NCI-H2171 (cell line): ENCODE data around the gene BTBD19.
"Not testable (repeated sequence)": the region's sequence is repeated elsewhere in the genome, so short reads cannot be mapped to it uniquely, and the experiment has no call there.

ENCODE experiments used
- DNase-seq: peaks from one replicate; lab custom pipeline; 2025; lab: John Stamatoyannopoulos, UW

BTBD19 gene

DNA sequence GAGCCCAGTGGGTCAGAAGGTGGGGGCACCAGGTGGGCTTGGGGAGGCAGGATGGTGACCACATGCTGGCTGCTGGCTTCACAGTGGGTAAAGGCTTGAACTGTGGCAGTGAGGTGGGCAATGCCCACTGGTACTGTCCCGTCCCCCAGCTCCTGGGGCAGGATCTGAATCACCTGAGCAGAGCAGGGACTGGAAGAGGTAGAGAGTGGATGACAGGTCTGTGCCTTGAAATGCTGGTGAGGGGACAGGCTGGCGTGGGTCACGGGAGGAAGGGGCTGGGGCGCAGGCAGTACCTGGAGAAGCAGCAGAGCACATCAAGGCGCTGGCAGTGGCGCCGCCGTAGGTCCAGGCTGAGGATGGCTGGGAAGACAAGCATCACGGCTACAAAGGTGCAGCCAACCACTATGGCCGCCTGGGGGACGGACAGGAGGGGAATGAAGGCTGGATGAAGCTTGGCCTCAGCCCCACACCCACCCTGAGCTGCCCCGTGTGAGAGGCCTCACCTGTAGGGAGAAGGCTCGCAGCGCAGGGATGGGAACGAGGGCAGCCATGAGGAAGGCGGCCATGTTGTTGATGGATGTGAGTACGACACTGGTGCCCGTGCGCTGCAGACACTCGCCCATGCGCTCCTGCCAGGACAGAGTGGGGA lies 19.8 kb downstream of the BTBD19 start:
- DNase-seq: no peak

DNA sequence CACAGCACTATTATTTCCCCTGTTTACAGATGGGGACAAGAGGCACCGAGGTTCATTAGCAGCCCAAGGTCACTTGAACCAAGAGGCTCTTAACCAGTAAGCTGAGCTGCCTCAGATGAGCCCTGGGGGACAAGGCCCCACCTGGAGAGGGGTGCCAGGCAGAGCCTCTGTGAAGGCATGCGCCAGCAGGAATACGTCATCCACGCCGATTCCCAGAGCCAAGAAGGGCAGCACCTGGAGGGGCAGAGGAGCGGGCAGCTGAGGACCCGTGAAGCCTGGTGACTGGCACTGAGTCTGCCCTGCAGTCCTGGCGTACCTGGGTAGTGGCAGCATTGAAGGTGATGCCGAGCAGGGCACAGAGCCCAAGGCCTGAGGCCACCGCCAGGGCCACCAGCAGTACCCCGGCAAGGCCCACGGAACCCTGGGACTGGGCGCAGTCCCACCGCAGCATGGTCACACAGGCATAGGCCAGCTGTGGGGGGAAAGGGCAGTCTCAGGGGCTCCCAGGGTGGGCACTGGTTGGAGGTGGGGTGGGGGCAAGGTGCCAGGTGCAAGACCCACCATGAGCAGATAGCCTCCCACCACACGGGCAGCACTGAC lies 20.6 kb downstream of the BTBD19 start:
- no peak for DNase-seq

- DNase-seq: no peak
Observed at GRCh38 chr1:44829506-44830384, 21.4 kb downstream of the BTBD19 start.

GRCh38 chr1:44830900-44831304 lies 22.6 kb downstream of the BTBD19 start:
- DNase-seq: no peak

DNA sequence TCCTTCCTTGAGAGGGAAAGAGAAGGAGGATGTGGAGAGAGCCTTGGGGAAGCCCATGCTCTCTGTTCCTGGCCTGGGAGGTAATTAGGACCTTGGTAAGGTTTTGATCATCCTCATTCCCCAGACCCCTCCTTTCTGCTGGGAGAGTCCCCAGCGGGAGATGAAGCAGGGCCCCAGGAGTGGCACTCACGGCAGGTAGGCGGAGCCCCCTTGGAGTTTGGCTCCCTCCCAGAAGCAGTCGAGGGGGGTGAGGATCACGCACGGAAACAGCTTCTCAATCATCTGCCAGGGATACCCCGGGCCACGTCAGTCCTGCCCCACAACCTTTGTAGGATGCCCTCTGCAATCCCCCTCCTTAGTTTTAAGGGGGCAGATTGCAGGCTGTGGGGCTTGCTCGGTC lies 23.2 kb downstream of the BTBD19 start:
- DNase-seq: peak; percentile 36

- DNase-seq: no peak
Observed at GRCh38 chr1:44832056-44832705, 23.9 kb downstream of the BTBD19 start.

GRCh38 chr1:44834328-44834727 lies 26.0 kb downstream of the BTBD19 start:
- no peak for DNase-seq

GRCh38 chr1:44835738-44836675 lies 27.7 kb downstream of the BTBD19 start:
- peak; percentile 68 for DNase-seq

GRCh38 chr1:44838294-44838693 lies 30.0 kb downstream of the BTBD19 start:
- DNase-seq: not testable (repeated sequence)

DNA sequence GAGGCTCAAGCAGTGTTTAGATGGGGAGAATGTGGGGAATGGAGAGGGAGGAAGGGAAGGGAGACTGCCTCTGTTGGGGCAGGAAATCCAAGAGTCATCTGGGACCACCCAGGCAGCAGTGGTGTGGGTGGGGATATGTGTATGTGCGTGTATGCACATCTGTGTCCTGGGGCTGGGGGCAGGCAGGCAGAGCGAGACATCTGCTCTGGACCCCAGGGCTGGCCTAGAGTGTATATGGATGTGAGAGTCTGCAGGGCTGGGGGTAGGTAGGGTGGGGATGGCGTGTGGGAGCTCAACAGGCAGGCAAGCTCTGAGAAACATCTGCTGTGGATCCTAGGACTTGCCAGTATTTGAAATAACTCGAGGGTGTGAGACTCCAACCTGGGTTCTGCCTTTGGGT lies 31.3 kb downstream of the BTBD19 start:
- DNase-seq: no peak

DNA sequence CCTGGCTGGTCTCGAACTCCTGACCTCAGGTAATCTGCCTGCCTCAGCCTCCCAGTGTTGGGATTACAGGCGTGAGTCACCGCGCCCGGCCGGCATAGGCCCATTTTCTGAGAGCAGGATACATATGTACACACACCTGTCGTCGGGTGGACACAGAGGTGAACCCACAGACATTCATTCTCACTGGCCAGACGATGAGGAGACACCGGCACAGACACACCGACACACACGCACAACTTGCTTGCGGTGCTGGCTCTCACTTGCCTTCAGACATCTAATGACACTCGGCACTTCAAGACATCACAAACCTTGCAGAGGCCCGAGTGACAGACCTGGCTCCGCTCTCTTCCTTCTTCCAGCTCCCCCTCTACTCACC lies 34.2 kb downstream of the BTBD19 start:
- DNase-seq: no peak

DNA sequence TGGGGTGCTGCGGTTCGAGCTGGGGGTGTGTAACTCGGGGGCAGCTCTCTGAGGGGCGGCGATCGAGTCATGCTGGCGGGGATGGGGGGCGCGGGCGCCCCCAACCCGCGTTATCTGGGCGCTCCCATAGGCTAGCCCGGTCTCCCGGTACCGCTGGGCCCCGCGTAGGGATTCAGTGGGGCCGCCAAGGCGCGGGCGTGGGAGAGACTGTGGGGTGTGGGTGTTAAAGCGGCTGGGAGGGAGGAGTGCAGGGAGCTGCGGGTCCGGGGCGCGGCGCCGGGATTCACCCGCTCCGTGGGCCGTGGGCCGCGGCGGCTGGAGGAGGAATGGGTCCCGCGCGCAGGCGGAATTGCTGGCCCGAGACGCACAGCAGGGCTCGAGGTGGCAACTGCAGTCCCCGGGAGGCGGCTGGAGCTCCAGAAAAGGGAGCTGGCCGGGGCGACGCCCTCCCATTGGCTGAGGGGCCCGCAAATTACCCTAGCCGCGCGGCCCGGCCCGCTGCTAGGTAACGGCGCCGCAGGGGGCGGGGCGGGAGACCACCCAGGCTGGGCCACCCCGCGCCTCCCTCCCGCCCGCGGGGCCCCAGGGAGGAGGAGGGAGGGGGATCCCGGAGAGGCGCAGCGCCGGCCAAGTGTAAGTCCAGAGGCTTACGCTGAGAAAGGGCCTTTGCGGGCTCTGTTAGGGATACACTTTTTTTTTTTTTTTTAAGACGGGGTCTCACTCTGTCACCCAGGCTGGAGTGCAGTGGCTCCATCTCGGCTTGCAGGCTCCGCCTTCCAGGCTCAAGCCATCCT lies 34.7 kb downstream of the BTBD19 start, which contains the start of gene PTCH2:
TSS of gene PTCH2 (minus strand) at position 392 of the 794 bp plus-strand sequence. CDS start at position 71, 321 bp downstream.
- DNase-seq: peak; percentile 91

DNA sequence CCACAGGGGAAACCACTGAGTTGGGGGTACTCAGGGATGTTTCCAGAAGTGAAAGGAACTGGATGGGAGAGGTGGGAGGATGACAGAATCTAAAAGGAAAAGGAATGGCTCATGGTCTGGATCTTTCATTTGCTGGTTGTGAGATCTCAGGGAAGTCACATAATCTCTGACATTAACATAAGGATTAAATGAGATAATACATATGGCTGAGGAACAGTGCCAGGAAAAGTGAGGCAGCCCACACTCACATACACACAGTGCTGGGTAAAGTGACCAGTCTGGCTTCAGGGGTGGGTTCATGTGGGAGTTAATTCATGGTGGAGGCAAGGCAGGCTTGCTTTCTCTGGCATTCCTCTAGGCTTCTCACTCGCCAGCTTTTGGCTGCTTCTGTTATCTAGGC lies 38.7 kb downstream of the BTBD19 start:
- no peak for DNase-seq

DNA sequence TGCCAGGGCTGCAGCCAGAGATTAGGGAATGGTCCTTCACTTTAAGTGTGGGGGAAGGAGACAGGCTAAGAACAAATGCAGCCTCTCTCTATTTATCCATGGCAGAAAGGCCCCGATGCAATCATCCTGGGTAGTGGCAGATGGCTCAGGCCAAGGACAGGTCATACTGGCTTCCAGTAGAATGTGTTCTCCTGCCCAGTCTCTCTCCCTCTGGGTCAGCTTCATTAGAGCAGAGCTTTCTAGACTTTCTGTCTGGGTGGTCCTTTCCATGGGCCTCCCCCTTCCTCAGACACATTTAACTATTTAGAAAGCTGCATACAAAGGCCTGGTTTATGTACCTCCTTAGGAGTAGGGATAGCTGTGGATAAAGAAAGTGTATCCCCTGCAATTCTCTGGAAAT lies 39.5 kb downstream of the BTBD19 start:
- no peak for DNase-seq

DNA sequence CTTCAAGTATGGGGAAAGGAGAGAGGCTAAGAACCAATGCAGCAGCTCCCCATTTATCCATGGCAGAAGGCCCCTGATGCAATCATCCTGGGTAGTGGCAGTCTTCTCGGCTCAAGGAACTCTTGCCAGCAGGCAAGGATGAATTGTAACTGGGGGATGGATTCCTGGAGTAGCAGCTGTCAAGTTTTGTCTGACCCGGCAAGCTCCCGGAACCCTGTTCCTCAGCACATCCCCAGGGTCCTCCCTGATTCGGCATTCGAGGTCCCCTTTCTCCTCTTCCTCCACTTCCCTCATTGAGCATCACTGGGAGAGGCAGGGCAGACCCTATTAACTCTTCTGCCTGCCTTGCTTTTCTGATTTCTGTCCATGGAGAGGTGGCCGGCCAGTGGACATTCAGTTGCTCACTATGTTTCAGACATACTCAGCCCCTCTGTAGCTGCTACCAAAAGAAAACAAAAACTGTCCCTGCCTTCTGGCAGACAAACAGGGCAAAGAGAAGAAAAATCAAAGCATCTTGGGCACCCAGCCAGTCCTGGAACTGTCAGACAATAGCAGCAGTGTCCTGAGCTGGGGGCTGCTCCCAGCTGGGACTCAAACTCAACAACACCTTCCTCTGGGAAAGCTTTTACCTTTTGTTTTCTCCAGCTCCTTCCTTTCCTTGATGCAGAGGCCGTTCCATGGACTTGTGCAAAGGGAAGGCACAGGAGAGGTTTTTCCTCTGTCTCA lies 40.3 kb downstream of the BTBD19 start:
- DNase-seq: no peak

DNA sequence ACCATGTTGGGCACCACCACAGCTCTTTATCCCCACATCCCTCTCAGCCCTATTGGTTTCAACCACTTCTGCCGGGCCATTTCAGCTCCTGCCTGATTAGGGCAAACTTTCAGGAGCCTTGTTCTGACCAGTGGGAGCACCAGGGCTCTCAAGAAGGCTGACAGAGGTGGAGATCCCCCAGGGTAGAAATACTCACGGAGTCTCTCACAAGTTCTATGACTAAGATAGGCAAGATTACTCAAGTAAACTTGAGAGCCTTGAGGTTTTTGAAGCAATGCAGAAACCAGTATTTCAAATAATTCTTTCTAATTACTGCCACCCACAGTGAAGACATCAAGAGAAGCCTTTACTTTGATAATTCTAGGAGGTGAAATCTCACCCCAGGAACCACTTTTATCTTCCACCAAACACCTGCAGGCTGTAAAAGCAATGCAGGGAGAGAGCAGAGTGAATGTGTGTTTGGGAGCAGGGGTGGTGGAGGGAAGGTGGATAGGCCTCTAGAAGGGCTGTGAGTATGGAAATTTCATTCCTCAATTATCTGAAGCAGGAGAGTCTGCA lies 41.3 kb downstream of the BTBD19 start:
- DNase-seq: no peak

DNA sequence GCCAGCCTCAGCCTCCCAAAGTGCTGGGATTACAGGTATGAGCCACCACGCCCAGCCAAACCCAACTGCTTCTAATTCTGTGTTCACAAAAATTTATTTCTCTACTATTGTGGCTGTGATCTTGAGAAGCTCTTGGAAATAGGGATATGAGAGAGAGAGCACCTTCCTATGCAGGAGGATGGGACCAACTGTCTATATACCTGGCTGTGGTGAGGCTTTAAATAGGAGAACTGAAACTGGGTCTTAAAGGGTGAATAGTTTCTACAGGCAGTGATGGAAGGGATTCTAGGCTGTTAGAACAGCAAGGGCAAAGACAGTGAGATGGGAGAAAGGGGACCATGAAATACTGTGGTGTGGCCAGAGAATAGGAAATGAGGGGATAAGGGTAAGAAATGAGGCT lies 43.0 kb downstream of the BTBD19 start:
- no peak for DNase-seq

GRCh38 chr1:44853201-44853600 lies 44.9 kb downstream of the BTBD19 start:
- no peak for DNase-seq

DNA sequence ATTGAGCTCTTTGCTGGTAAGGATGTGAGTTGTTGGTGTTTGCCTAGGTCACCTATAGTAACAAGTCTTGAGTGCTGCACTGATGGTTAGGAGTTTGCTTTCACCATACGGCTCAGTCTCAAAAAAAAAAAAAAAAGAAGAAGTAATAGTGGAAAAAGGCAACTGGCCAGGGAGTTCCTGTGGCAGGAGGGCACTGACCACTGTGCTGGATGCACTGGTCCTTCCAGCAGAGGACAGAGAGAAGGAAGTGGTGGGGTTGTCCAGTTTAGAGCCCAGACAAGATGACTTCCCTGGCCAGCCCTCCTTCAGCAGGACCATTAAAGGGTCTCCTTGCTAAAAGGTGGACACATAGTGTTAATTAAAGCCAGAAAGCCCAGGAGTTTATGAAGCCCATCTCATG lies 46.6 kb downstream of the BTBD19 start:
- no peak for DNase-seq

GRCh38 chr1:44855742-44856141 lies 47.4 kb downstream of the BTBD19 start:
- no peak for DNase-seq
